ENCODE data around the gene TRIM32.

The TRIM32 gene

GRCh38 chr9:116668970-116669695 lies 18.0 kb upstream of the TRIM32 start:
- no peak for FAIRE-seq
- TF ChIP-seq TAF1 (IDR thresholded peaks at IDR 0.05; ENCODE audit: low read depth, low read length) (no peak), POLR2A (IDR thresholded peaks at IDR 0.05; ENCODE audit: low read depth, low read length) (no peak), PAX5 (IDR thresholded peaks at IDR 0.05; ENCODE audit: insufficient read depth, low read length, severe bottlenecking) (no peak), POU2F2 (IDR thresholded peaks at IDR 0.05; ENCODE audit: low read depth, low read length) (no peak), SPI1 (IDR thresholded peaks at IDR 0.05; ENCODE audit: low read depth, low read length) (no peak), POLR2AphosphoS5 (IDR thresholded peaks at IDR 0.05; ENCODE audit: low read depth, low read length) (no peak)
- DNase-seq (ENCODE audit: insufficient read length, low spot score), result no peak

- DNase-seq (ENCODE audit: insufficient read length, low spot score) (no peak), FAIRE-seq (no peak)
- TF ChIP-seq POU2F2 (IDR thresholded peaks at IDR 0.05; ENCODE audit: low read depth, low read length) (no peak), SPI1 (IDR thresholded peaks at IDR 0.05; ENCODE audit: low read depth, low read length) (peak; percentile 77)
These were observed 15.5 kb upstream of the TRIM32 start for GRCh38 chr9:116671605-116672004.

- TF ChIP-seq TAF1 (IDR thresholded peaks at IDR 0.05; ENCODE audit: low read depth, low read length) (no peak), POU2F2 (IDR thresholded peaks at IDR 0.05; ENCODE audit: low read depth, low read length) (no peak), POLR2A (IDR thresholded peaks at IDR 0.05; ENCODE audit: low read depth, low read length) (no peak), PAX5 (IDR thresholded peaks at IDR 0.05; ENCODE audit: insufficient read depth, low read length, severe bottlenecking) (no peak), POLR2AphosphoS5 (IDR thresholded peaks at IDR 0.05; ENCODE audit: low read depth, low read length) (no peak), SPI1 (IDR thresholded peaks at IDR 0.05; ENCODE audit: low read depth, low read length) (no peak)
- DNase-seq (ENCODE audit: insufficient read length, low spot score) (no peak), FAIRE-seq (no peak)
These were observed 13.7 kb upstream of the TRIM32 start for GRCh38 chr9:116673375-116673774.

- DNase-seq (ENCODE audit: insufficient read length, low spot score) (no peak), FAIRE-seq (no peak)
- TF ChIP-seq SPI1 (IDR thresholded peaks at IDR 0.05; ENCODE audit: low read depth, low read length) (no peak), POU2F2 (IDR thresholded peaks at IDR 0.05; ENCODE audit: low read depth, low read length) (no peak), PAX5 (IDR thresholded peaks at IDR 0.05; ENCODE audit: insufficient read depth, low read length, severe bottlenecking) (no peak), POLR2AphosphoS5 (IDR thresholded peaks at IDR 0.05; ENCODE audit: low read depth, low read length) (no peak), TAF1 (IDR thresholded peaks at IDR 0.05; ENCODE audit: low read depth, low read length) (no peak), POLR2A (IDR thresholded peaks at IDR 0.05; ENCODE audit: low read depth, low read length) (no peak)
These were observed 12.7 kb upstream of the TRIM32 start for GRCh38 chr9:116674210-116674980.

- TF ChIP-seq PAX5 (IDR thresholded peaks at IDR 0.05; ENCODE audit: insufficient read depth, low read length, severe bottlenecking), result no peak
- TF ChIP-seq POU2F2 (IDR thresholded peaks at IDR 0.05; ENCODE audit: low read depth, low read length), result no peak
- TF ChIP-seq POLR2A (IDR thresholded peaks at IDR 0.05; ENCODE audit: low read depth, low read length), result no peak
- no peak for TF ChIP-seq POLR2AphosphoS5 (IDR thresholded peaks at IDR 0.05; ENCODE audit: low read depth, low read length)
- no peak for TF ChIP-seq TAF1 (IDR thresholded peaks at IDR 0.05; ENCODE audit: low read depth, low read length)
- TF ChIP-seq SPI1 (IDR thresholded peaks at IDR 0.05; ENCODE audit: low read depth, low read length), result no peak
- FAIRE-seq (no peak), DNase-seq (ENCODE audit: insufficient read length, low spot score) (no peak)
These were observed 3.6 kb upstream of the TRIM32 start for GRCh38 chr9:116683535-116683934.

GRCh38 chr9:116685166-116685565 lies 1.9 kb upstream of the TRIM32 start:
- no peak for FAIRE-seq
- TF ChIP-seq POLR2AphosphoS5 (IDR thresholded peaks at IDR 0.05; ENCODE audit: low read depth, low read length), result no peak
- no peak for DNase-seq (ENCODE audit: insufficient read length, low spot score)

- TF ChIP-seq POLR2AphosphoS5 (IDR thresholded peaks at IDR 0.05; ENCODE audit: low read depth, low read length) (no peak), POU2F2 (IDR thresholded peaks at IDR 0.05; ENCODE audit: low read depth, low read length) (no peak), TAF1 (IDR thresholded peaks at IDR 0.05; ENCODE audit: low read depth, low read length) (no peak)
- no peak for DNase-seq (ENCODE audit: insufficient read length, low spot score)
- FAIRE-seq, result peak; percentile 75
These were observed 970 bp upstream of the TRIM32 start for GRCh38 chr9:116686135-116686534.

GRCh38 chr9:116686693-116687073 lies 422 bp upstream of the TRIM32 start:
- no peak for FAIRE-seq
- DNase-seq (ENCODE audit: insufficient read length, low spot score), result no peak
- TF ChIP-seq POU2F2 (IDR thresholded peaks at IDR 0.05; ENCODE audit: low read depth, low read length) (no peak), POLR2AphosphoS5 (IDR thresholded peaks at IDR 0.05; ENCODE audit: low read depth, low read length) (no peak), SPI1 (IDR thresholded peaks at IDR 0.05; ENCODE audit: low read depth, low read length) (no peak), POLR2A (IDR thresholded peaks at IDR 0.05; ENCODE audit: low read depth, low read length) (no peak), PAX5 (IDR thresholded peaks at IDR 0.05; ENCODE audit: insufficient read depth, low read length, severe bottlenecking) (no peak), TAF1 (IDR thresholded peaks at IDR 0.05; ENCODE audit: low read depth, low read length) (no peak)

- no peak for DNase-seq (ENCODE audit: insufficient read length, low spot score)
- FAIRE-seq, result no peak
These were observed 640 bp downstream of the TRIM32 start for GRCh38 chr9:116687754-116688135.

More at GRCh38 chr9:116687754-116688135, 640 bp downstream of the TRIM32 start:
- TF ChIP-seq PAX5 (IDR thresholded peaks at IDR 0.05; ENCODE audit: insufficient read depth, low read length, severe bottlenecking) (no peak), TAF1 (IDR thresholded peaks at IDR 0.05; ENCODE audit: low read depth, low read length) (no peak), POLR2AphosphoS5 (IDR thresholded peaks at IDR 0.05; ENCODE audit: low read depth, low read length) (no peak), SPI1 (IDR thresholded peaks at IDR 0.05; ENCODE audit: low read depth, low read length) (no peak), POLR2A (IDR thresholded peaks at IDR 0.05; ENCODE audit: low read depth, low read length) (no peak), POU2F2 (IDR thresholded peaks at IDR 0.05; ENCODE audit: low read depth, low read length) (no peak)
